ENCODE results near the gene PLXNB2. TPM values are rescaled to one million over a fixed set of nuclear protein-coding genes. Genes with fewer than 3 reads are reported as not detected.

PLXNB2 gene
- total RNA-seq, 1 donor from 2014 or later, result 85.7 TPM

- intact Hi-C loops (cut with DNase I), result no loop called here
- no peak for DNase-seq (ENCODE audit: low spot score)
Measured at GRCh38 chr22:50226063-50226874, 81.2 kb downstream of the PLXNB2 start.

GRCh38 chr22:50225200-50225969 lies 82.1 kb downstream of the PLXNB2 start:
- intact Hi-C loops (cut with DNase I), result no loop called here
- DNase-seq (ENCODE audit: low spot score), result no peak

Other genes with a start within 250 kb of the PLXNB2 start
- gene TTLL8, start 249.3 kb downstream of the PLXNB2 start, total RNA-seq, result not detected
- gene MLC1, start 222.2 kb downstream of the PLXNB2 start, total RNA-seq, result 0.13 TPM
- 0.46 TPM for gene MOV10L1, start 217.6 kb downstream of the PLXNB2 start, total RNA-seq
- 0.30 TPM for gene PANX2, start 136.9 kb downstream of the PLXNB2 start, total RNA-seq
- 20.1 TPM for gene TRABD, start 121.7 kb downstream of the PLXNB2 start, total RNA-seq
- 12.7 TPM for gene SELENOO, start 106.6 kb downstream of the PLXNB2 start, total RNA-seq
- gene TUBGCP6, start 62.6 kb downstream of the PLXNB2 start, total RNA-seq, result 22.8 TPM
- gene HDAC10, start 56.4 kb downstream of the PLXNB2 start, total RNA-seq, result 13.1 TPM
- gene MAPK12, start 46.0 kb downstream of the PLXNB2 start, total RNA-seq, result 32.5 TPM
- 11.7 TPM for gene MAPK11, start 37.3 kb downstream of the PLXNB2 start, total RNA-seq
- 2.8 TPM for gene DENND6B, start 19.4 kb upstream of the PLXNB2 start, total RNA-seq
- gene PPP6R2, start 35.7 kb upstream of the PLXNB2 start, total RNA-seq, result 37.1 TPM
- gene SBF1, start 167.4 kb upstream of the PLXNB2 start, total RNA-seq, result 63.5 TPM
- gene ADM2, start 173.9 kb upstream of the PLXNB2 start, total RNA-seq, result 0.13 TPM
- not detected for gene MIOX, start 179.2 kb upstream of the PLXNB2 start, total RNA-seq
- 28.7 TPM for gene LMF2, start 200.1 kb upstream of the PLXNB2 start, total RNA-seq
- 25.1 TPM for gene NCAPH2, start 200.6 kb upstream of the PLXNB2 start, total RNA-seq
- gene SCO2, start 218.0 kb upstream of the PLXNB2 start, total RNA-seq, result 2.4 TPM
- gene TYMP, start 222.4 kb upstream of the PLXNB2 start, total RNA-seq, result 18.3 TPM
- gene KLHDC7B, start 238.3 kb upstream of the PLXNB2 start, total RNA-seq, result 0.08 TPM